H1 (cell line): ENCODE results near the gene DYSF.

Experiments used
- POLR2A ChIP-seq, 2 experiments: IDR thresholded peaks; 1 replicate in 1 of 2; 2 replicates in 1 of 2; pipeline ENCODE4 v1.6.1; 2011; ENCODE audit warnings: low read depth in 2 of 2, low read length in 2 of 2, mild to moderate bottlenecking in 2 of 2; ENCODE audit errors: control extremely low read depth in 1 of 2
- YY1 ChIP-seq: IDR thresholded peaks from 2 replicates; pipeline ENCODE4 v1.6.1; 2011; ENCODE audit warnings: low read depth, mild to moderate bottlenecking, low read length
- TF ChIP-seq, protein P1 (sequence below), 3 experiments: IDR thresholded peaks; 1 replicate in 2 of 3; 2 replicates in 1 of 3; pipeline versions ENCODE4 v1.5.1 to v1.6.1; 2011; ENCODE audit warnings: low read length in 3 of 3, mild to moderate bottlenecking in 3 of 3, inconsistent platforms in 2 of 3, low read depth in 1 of 3, moderate library complexity in 1 of 3; ENCODE audit not compliant: insufficient read depth in 1 of 3; ENCODE audit errors: control extremely low read depth in 1 of 3

- TF ChIP-seq POLR2A (IDR thresholded peaks at IDR 0.05; ENCODE audit: control extremely low read depth in 1 of 2, low read depth in 2 of 2, low read length in 2 of 2) (no peak), YY1 (no peak)
- TF ChIP-seq, protein P1, sequence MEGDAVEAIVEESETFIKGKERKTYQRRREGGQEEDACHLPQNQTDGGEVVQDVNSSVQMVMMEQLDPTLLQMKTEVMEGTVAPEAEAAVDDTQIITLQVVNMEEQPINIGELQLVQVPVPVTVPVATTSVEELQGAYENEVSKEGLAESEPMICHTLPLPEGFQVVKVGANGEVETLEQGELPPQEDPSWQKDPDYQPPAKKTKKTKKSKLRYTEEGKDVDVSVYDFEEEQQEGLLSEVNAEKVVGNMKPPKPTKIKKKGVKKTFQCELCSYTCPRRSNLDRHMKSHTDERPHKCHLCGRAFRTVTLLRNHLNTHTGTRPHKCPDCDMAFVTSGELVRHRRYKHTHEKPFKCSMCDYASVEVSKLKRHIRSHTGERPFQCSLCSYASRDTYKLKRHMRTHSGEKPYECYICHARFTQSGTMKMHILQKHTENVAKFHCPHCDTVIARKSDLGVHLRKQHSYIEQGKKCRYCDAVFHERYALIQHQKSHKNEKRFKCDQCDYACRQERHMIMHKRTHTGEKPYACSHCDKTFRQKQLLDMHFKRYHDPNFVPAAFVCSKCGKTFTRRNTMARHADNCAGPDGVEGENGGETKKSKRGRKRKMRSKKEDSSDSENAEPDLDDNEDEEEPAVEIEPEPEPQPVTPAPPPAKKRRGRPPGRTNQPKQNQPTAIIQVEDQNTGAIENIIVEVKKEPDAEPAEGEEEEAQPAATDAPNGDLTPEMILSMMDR (IDR thresholded peaks at IDR 0.05; ENCODE audit: control extremely low read depth in 1 of 3, insufficient read depth in 1 of 3, low read depth in 1 of 3, low read length in 3 of 3), result no peak
Measured at GRCh38 chr2:71592181-71592711, 138.9 kb downstream of the DYSF start.
